ENCODE measurements around the gene PDZD11.
"Not testable (repeated sequence)": the region's sequence is repeated elsewhere in the genome, so short reads cannot be mapped to it uniquely, and the experiment has no call there.

Gene PDZD11

GRCh38 chrX:70255452-70255851, 34.3 kb downstream of the PDZD11 start:
- no peak for DNase-seq

- DNase-seq = no peak
Measured at GRCh38 chrX:70254909-70255308, 34.8 kb downstream of the PDZD11 start.

GRCh38 chrX:70254063-70254400, 35.7 kb downstream of the PDZD11 start:
- no peak for DNase-seq

GRCh38 chrX:70253377-70254062, 36.2 kb downstream of the PDZD11 start:
- DNase-seq = no peak

- DNase-seq = no peak
Measured at GRCh38 chrX:70252491-70252890, 37.2 kb downstream of the PDZD11 start.

GRCh38 chrX:70247252-70247651, 42.5 kb downstream of the PDZD11 start:
- DNase-seq = no peak

GRCh38 chrX:70244881-70245280, 44.8 kb downstream of the PDZD11 start:
- DNase-seq = no peak

GRCh38 chrX:70243601-70244000, 46.1 kb downstream of the PDZD11 start:
- DNase-seq = not testable (repeated sequence)

GRCh38 chrX:70241501-70241900, 48.2 kb downstream of the PDZD11 start:
- DNase-seq = no peak

- no peak for DNase-seq
Measured at GRCh38 chrX:70240751-70241150, 49.0 kb downstream of the PDZD11 start.

Measured in COR-L47 (cell line).